ENCODE results near the gene CITED2. TPM values are rescaled to one million over a fixed set of nuclear protein-coding genes. Genes with fewer than 3 reads are reported as not detected.

CITED2 gene
- polyA plus RNA-seq, 1 donor (not counting 4 experiments of a cell fraction or from before 2014, with no cell fraction given), result 25.0 TPM

DNA sequence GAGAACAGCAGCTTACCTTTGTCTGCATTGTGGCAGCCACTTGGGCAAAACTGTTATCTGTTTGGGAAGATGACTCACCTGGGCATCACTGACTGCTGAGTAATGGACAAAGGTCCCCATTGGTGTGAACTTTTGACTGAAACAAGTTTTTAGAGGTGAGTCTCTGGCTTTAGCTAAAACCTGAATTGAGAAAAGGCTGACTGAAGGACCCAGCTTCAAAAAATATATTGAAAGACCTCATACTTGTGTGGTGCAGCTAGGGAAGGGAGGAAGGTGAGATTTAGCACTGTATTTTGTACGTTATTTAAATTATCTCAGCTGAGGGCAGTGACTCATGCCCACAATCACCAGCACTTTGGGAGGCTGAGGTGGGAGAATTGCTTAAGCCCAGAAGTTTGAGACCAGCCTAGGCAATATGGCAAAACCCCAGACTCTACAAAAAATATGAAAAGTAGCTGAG, 4.5 kb upstream of the CITED2 start:
- Histone ChIP-seq H4K20me1 (ENCODE audit: control insufficient read depth, extremely low read depth, insufficient read depth, low read length) (no peaks in the 10 kb centered on the region), H3K36me3 (ENCODE audit: control insufficient read depth in 2 of 2, extremely low read depth in 1 of 2, insufficient read depth in 2 of 2, low read length in 2 of 2) (no peaks in the 10 kb centered on the region), H3K27ac (ENCODE audit: control insufficient read depth, insufficient read depth, low read length) (peak overlapping the region; percentile 46), H3K4me1 (ENCODE audit: control insufficient read depth, extremely low read depth, insufficient read depth, low read length) (peaks cover 28% of the 10 kb centered on the region), H3K9me3 (ENCODE audit: control insufficient read depth, low read depth, low read length) (no peaks in the 10 kb centered on the region), H3K9ac (ENCODE audit: control insufficient read depth, extremely low read depth, insufficient read depth, low read length) (no peak overlapping the region), H3K27me3 (ENCODE audit: control insufficient read depth, extremely low read depth, insufficient read depth, low read length) (no peaks in the 10 kb centered on the region), H3K4me2 (ENCODE audit: control insufficient read depth, extremely low read depth, insufficient read depth, low read depth, low read length) (peak overlapping the region; percentile 31), H3K79me2 (ENCODE audit: control insufficient read depth, insufficient read depth, low read length) (peaks cover 2% of the 10 kb centered on the region), H3K9me1 (ENCODE audit: control insufficient read depth, extremely low read depth, insufficient read depth, low read length) (peaks cover 3% of the 10 kb centered on the region), H3K4me3 (ENCODE audit: control insufficient read depth in 2 of 3, extremely low read depth in 1 of 3, insufficient read depth in 2 of 3, low read depth in 1 of 3, low read length in 3 of 3) (no peak overlapping the region), H2AFZ (ENCODE audit: control insufficient read depth, low read length) (no peak overlapping the region)
- FAIRE-seq (peak; percentile 84), DNase-seq (ENCODE audit: low read depth, low spot score) (no peak)
- dilution Hi-C loops (cut with MboI; ENCODE audit: extremely low pct_ligation_motif_present, low sequenced_read_pairs), result no loop called here
- no peak for TF ChIP-seq EZH2 (IDR thresholded peaks at IDR 0.05; ENCODE audit: low read length)
- TF ChIP-seq, protein P1, sequence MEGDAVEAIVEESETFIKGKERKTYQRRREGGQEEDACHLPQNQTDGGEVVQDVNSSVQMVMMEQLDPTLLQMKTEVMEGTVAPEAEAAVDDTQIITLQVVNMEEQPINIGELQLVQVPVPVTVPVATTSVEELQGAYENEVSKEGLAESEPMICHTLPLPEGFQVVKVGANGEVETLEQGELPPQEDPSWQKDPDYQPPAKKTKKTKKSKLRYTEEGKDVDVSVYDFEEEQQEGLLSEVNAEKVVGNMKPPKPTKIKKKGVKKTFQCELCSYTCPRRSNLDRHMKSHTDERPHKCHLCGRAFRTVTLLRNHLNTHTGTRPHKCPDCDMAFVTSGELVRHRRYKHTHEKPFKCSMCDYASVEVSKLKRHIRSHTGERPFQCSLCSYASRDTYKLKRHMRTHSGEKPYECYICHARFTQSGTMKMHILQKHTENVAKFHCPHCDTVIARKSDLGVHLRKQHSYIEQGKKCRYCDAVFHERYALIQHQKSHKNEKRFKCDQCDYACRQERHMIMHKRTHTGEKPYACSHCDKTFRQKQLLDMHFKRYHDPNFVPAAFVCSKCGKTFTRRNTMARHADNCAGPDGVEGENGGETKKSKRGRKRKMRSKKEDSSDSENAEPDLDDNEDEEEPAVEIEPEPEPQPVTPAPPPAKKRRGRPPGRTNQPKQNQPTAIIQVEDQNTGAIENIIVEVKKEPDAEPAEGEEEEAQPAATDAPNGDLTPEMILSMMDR (optimal IDR thresholded peaks at IDR 0.05 in 1 of 3, IDR thresholded peaks at IDR 0.05 in 1 of 3, conservative IDR thresholded peaks at IDR 0.05 in 1 of 3; ENCODE audit: extremely low read depth in 1 of 3, insufficient read depth in 2 of 3, low read length in 3 of 3), result no peak

DNA sequence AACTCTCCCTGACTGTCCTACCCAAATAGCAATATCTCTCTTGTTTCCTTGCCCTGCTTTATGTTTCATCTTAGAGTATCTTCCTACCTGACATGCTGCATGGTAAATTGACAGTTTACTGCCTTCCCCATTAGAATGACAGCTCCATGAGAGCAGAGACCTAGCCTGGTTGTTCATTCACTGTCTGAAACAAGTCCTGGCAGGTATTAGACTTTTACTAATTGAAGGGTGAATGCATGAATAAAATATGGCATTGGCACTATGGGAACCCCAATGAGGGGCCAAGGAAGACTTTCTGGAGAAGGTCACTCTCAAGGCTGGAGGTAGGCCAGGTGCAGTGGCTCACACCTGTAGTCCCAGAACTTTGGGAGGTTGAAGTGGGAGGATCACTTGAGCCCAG, 3.8 kb upstream of the CITED2 start:
- Histone ChIP-seq H3K79me2 (ENCODE audit: control insufficient read depth, insufficient read depth, low read length) (peaks cover 8% of the 10 kb centered on the region), H3K9ac (ENCODE audit: control insufficient read depth, extremely low read depth, insufficient read depth, low read length) (no peak overlapping the region), H3K9me1 (ENCODE audit: control insufficient read depth, extremely low read depth, insufficient read depth, low read length) (peaks cover 3% of the 10 kb centered on the region), H3K4me2 (ENCODE audit: control insufficient read depth, extremely low read depth, insufficient read depth, low read depth, low read length) (peak overlapping the region; percentile 31), H3K27ac (ENCODE audit: control insufficient read depth, insufficient read depth, low read length) (peak overlapping the region; percentile 46), H4K20me1 (ENCODE audit: control insufficient read depth, extremely low read depth, insufficient read depth, low read length) (no peaks in the 10 kb centered on the region), H3K4me3 (ENCODE audit: control insufficient read depth in 2 of 3, extremely low read depth in 1 of 3, insufficient read depth in 2 of 3, low read depth in 1 of 3, low read length in 3 of 3) (no peak overlapping the region), H3K4me1 (ENCODE audit: control insufficient read depth, extremely low read depth, insufficient read depth, low read length) (peaks cover 31% of the 10 kb centered on the region), H3K9me3 (ENCODE audit: control insufficient read depth, low read depth, low read length) (no peaks in the 10 kb centered on the region), H3K36me3 (ENCODE audit: control insufficient read depth in 2 of 2, extremely low read depth in 1 of 2, insufficient read depth in 2 of 2, low read length in 2 of 2) (no peaks in the 10 kb centered on the region), H3K27me3 (ENCODE audit: control insufficient read depth, extremely low read depth, insufficient read depth, low read length) (no peaks in the 10 kb centered on the region), H2AFZ (ENCODE audit: control insufficient read depth, low read length) (no peak overlapping the region)
- dilution Hi-C loops (cut with MboI; ENCODE audit: extremely low pct_ligation_motif_present, low sequenced_read_pairs), result no loop called here
- TF ChIP-seq, protein P1 (optimal IDR thresholded peaks at IDR 0.05 in 1 of 3, IDR thresholded peaks at IDR 0.05 in 1 of 3, conservative IDR thresholded peaks at IDR 0.05 in 1 of 3; ENCODE audit: extremely low read depth in 1 of 3, insufficient read depth in 2 of 3, low read length in 3 of 3), result no peak
- TF ChIP-seq EZH2 (IDR thresholded peaks at IDR 0.05; ENCODE audit: low read length), result no peak
- DNase-seq (ENCODE audit: low read depth, low spot score) (no peak), FAIRE-seq (no peak)
